ENCODE results near the gene ZNF266. TPM values are rescaled to one million over a fixed set of nuclear protein-coding genes. Genes with fewer than 3 reads are reported as not detected.

The ZNF266 gene
- total and polyA plus RNA-seq, 9 donors: 10.6 to 30.7 (median 19.9) TPM

Other genes with a start within 250 kb of the ZNF266 start
- not detected for gene OR7D4, start 216.0 kb downstream of the ZNF266 start, total RNA-seq
- gene OR7D4, start 216.0 kb downstream of the ZNF266 start, polyA plus RNA-seq (ENCODE audit: insufficient read depth in 1 of 8, insufficient read length in 8 of 8, low replicate concordance in 1 of 8): under 1 TPM in 2 of 8 donors, not detected in 6; 0.03 to 0.10 TPM
- not detected for gene OR7E24, start 184.6 kb downstream of the ZNF266 start, total RNA-seq
- gene OR7E24, start 184.6 kb downstream of the ZNF266 start, polyA plus RNA-seq (ENCODE audit: insufficient read depth in 1 of 8, insufficient read length in 8 of 8, low replicate concordance in 1 of 8): not detected
- 5.2 TPM for gene ZNF699, start 125.7 kb downstream of the ZNF266 start, total RNA-seq
- gene ZNF699, start 125.7 kb downstream of the ZNF266 start, polyA plus RNA-seq (ENCODE audit: insufficient read depth in 1 of 8, insufficient read length in 8 of 8, low replicate concordance in 1 of 8): 1 to 10 TPM; 1.7 to 4.7 (median 3.6) TPM
- gene ZNF559, start 111.4 kb downstream of the ZNF266 start, total RNA-seq: 29.3 TPM
- 10 to 100 TPM; 20.8 to 31.8 (median 25.8) TPM for gene ZNF559, start 111.4 kb downstream of the ZNF266 start, polyA plus RNA-seq (ENCODE audit: insufficient read depth in 1 of 8, insufficient read length in 8 of 8, low replicate concordance in 1 of 8)
- 5.6 TPM for gene ZNF177, start 72.6 kb downstream of the ZNF266 start, total RNA-seq
- 1 to 10 TPM; 2.9 to 6.7 (median 5.1) TPM for gene ZNF177, start 72.6 kb downstream of the ZNF266 start, polyA plus RNA-seq (ENCODE audit: insufficient read depth in 1 of 8, insufficient read length in 8 of 8, low replicate concordance in 1 of 8)
- 0.13 TPM for gene ZNF560, start 63.0 kb upstream of the ZNF266 start, total RNA-seq
- under 1 TPM in 7 of 8 donors, not detected in 1; 0.07 to 0.37 (median 0.23) TPM for gene ZNF560, start 63.0 kb upstream of the ZNF266 start, polyA plus RNA-seq (ENCODE audit: insufficient read depth in 1 of 8, insufficient read length in 8 of 8, low replicate concordance in 1 of 8)
- gene ZNF426, start 103.1 kb upstream of the ZNF266 start, total RNA-seq: 19.5 TPM
- gene ZNF426, start 103.1 kb upstream of the ZNF266 start, polyA plus RNA-seq (ENCODE audit: insufficient read depth in 1 of 8, insufficient read length in 8 of 8, low replicate concordance in 1 of 8): 10 to 100 TPM in 5 of 8 donors, 1 to 10 TPM in 3; 7.2 to 11.9 (median 10.7) TPM
- 30.7 TPM for gene ZNF121, start 148.9 kb upstream of the ZNF266 start, total RNA-seq
- gene ZNF121, start 148.9 kb upstream of the ZNF266 start, polyA plus RNA-seq (ENCODE audit: insufficient read depth in 1 of 8, insufficient read length in 8 of 8, low replicate concordance in 1 of 8): 10 to 100 TPM in 2 of 8 donors, 1 to 10 TPM in 6; 5.1 to 10.2 (median 8.2) TPM
- 35.4 TPM for gene ZNF561, start 185.7 kb upstream of the ZNF266 start, total RNA-seq
- gene ZNF561, start 185.7 kb upstream of the ZNF266 start, polyA plus RNA-seq (ENCODE audit: insufficient read depth in 1 of 8, insufficient read length in 8 of 8, low replicate concordance in 1 of 8): 10 to 100 TPM; 24.1 to 36.1 (median 33.3) TPM
- gene ZNF562, start 239.5 kb upstream of the ZNF266 start, total RNA-seq: 41.8 TPM
- 10 to 100 TPM; 10.7 to 17.7 (median 15.5) TPM for gene ZNF562, start 239.5 kb upstream of the ZNF266 start, polyA plus RNA-seq (ENCODE audit: insufficient read depth in 1 of 8, insufficient read length in 8 of 8, low replicate concordance in 1 of 8)